SU-DHL-6 (cell line): Measurements from ENCODE around the gene RHOB.

Source experiments
- H2AFZ ChIP-seq: fragments of 200-600 bp; sonication (generic); 2 replicates; pipeline ENCODE4 v1.6.1; 2014; ENCODE audit warnings: low read depth, mild to moderate bottlenecking, moderate library complexity, mixed read lengths, antibody characterized with exemption, low read length; ENCODE audit not compliant: severe bottlenecking
- H3F3A ChIP-seq: fragments of 200-600 bp; shearing (Covaris generic); 2 replicates; pipeline ENCODE4 v1.6.0; 2016; ENCODE audit warnings: antibody characterized with exemption, mild to moderate bottlenecking; ENCODE audit not compliant: insufficient read depth
- H3K27ac ChIP-seq: fragments of 200-600 bp; sonication (generic); 2 replicates; pipeline ENCODE4 v1.5.1; 2016; ENCODE audit warnings: low read depth, mild to moderate bottlenecking, low read length, moderate library complexity, mixed read lengths
- H3K27me3 ChIP-seq: fragments of 200-600 bp; sonication (generic), shearing (Covaris generic); 2 replicates; pipeline ENCODE4 v1.6.0; 2014; ENCODE audit warnings: mild to moderate bottlenecking, low read length
- H3K36me3 ChIP-seq: fragments of 200-600 bp; sonication (generic); 2 replicates; pipeline ENCODE4 v1.6.1; 2014; ENCODE audit warnings: mild to moderate bottlenecking, low read length, mixed read lengths
- H3K4me2 ChIP-seq: fragments of 300-600, 200-600 bp; shearing (Covaris generic), sonication (generic); 2 replicates; pipeline ENCODE4 v1.6.0; 2014; ENCODE audit warnings: low read length, low read depth, mild to moderate bottlenecking; ENCODE audit not compliant: poor library complexity, severe bottlenecking
- H3K4me3 ChIP-seq: fragments of 200-600 bp; sonication (generic); 2 replicates; pipeline ENCODE4 v1.5.1; 2014; ENCODE audit warnings: antibody characterized with exemption, low read length, mild to moderate bottlenecking, mixed read lengths; ENCODE audit not compliant: insufficient read depth, poor library complexity, severe bottlenecking
- H3K79me2 ChIP-seq: fragments of 200-600 bp; sonication (generic); 2 replicates; pipeline ENCODE4 v1.6.1; 2014; ENCODE audit warnings: mild to moderate bottlenecking, low read length, moderate library complexity; ENCODE audit not compliant: insufficient read depth
- H3K9ac ChIP-seq: fragments of 200-600 bp; sonication (generic); 2 replicates; pipeline ENCODE4 v1.7.0; 2014; ENCODE audit warnings: mild to moderate bottlenecking, low read length
- H3K9me2 ChIP-seq: fragments of 200-600 bp; sonication (generic); replicated peaks from 2 replicates; pipeline ENCODE4 v1.6.1; 2014; ENCODE audit warnings: low read length; ENCODE audit not compliant: insufficient read depth
- H3K9me3 ChIP-seq: fragments of 200-600 bp; sonication (generic); 2 replicates; pipeline ENCODE4 v1.6.1; 2014; ENCODE audit warnings: low read length, mixed read lengths; ENCODE audit not compliant: insufficient read depth
- H4K20me1 ChIP-seq: fragments of 200-600 bp; sonication (generic); 2 replicates; pipeline ENCODE4 v1.6.1; 2014; ENCODE audit warnings: low read depth, mild to moderate bottlenecking, antibody characterized with exemption, low read length, moderate library complexity, mixed read lengths
- CTCF ChIP-seq: fragments of 200-600 bp; sonication (generic); IDR thresholded peaks from one replicate; pipeline ENCODE4 v1.5.1; 2017; ENCODE audit warnings: antibody characterized with exemption, mild to moderate bottlenecking, low read length, moderate library complexity; ENCODE audit not compliant: insufficient read depth, poor library complexity, severe bottlenecking
- EZH2phosphoT487 ChIP-seq: fragments of 200-600 bp; sonication (generic), shearing (Covaris generic); conservative IDR thresholded peaks from 2 replicates; pipeline ENCODE4 v1.6.1; 2018; ENCODE audit warnings: mild to moderate bottlenecking, antibody characterized with exemption, low read length, moderate library complexity, mixed read lengths

Gene RHOB

GRCh38 chr2:20447437-20448245, 767 bp downstream of the RHOB start:
- H3K9ac ChIP-seq = no peak overlapping the region
- TF ChIP-seq EZH2phosphoT487 (no peak), CTCF (no peak)
- no peaks in the 10 kb centered on the region for H3K9me2 ChIP-seq
- no peaks in the 10 kb centered on the region for H3K79me2 ChIP-seq
- H3F3A ChIP-seq = no peaks in the 10 kb centered on the region
- no peaks in the 10 kb centered on the region for H3K36me3 ChIP-seq
- H2AFZ ChIP-seq = no peak overlapping the region
- H4K20me1 ChIP-seq = no peaks in the 10 kb centered on the region
- no peaks in the 10 kb centered on the region for H3K27me3 ChIP-seq
- H3K9me3 ChIP-seq = no peaks in the 10 kb centered on the region
- H3K27ac ChIP-seq = no peak overlapping the region
- H3K4me3 ChIP-seq = no peak overlapping the region
- H3K4me2 ChIP-seq = no peak overlapping the region

DNA sequence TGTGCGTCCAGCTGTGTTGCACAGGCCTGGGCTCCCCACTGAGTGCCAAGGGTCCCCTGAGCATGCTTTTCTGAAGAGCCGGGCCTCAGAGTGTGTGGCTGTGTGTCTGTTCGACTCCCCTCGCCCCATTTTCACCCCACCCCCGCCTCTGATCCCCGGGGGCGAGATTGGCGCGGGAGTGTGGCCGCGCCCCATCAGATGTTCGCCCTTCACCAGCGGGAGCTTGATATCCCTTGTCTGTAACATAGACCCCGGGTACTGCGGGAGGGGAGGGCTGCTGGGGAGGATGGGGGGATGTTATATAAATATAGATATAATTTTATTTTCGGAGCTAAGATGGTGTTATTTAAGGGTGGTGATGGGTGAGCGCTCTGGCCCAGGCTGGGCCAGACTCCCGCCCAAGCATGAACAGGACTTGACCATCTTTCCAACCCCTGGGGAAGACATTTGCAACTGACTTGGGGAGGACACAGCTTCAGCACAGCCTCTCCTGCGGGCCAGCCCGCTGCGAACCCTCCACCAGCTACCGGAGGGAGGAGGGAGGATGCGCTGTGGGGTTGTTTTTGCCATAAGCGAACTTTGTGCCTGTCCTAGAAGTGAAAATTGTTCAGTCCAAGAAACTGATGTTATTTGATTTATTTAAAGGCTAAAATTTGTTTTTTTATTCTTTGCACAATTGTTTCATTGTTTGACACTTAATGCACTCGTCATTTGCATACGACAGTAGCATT, 1.5 kb downstream of the RHOB start:
- no peaks in the 10 kb centered on the region for H3F3A ChIP-seq
- no peak overlapping the region for H3K4me3 ChIP-seq
- H4K20me1 ChIP-seq = no peaks in the 10 kb centered on the region
- no peak overlapping the region for H3K9ac ChIP-seq
- no peaks in the 10 kb centered on the region for H3K79me2 ChIP-seq
- H3K36me3 ChIP-seq = no peaks in the 10 kb centered on the region
- no peaks in the 10 kb centered on the region for H3K27me3 ChIP-seq
- no peak overlapping the region for H2AFZ ChIP-seq
- no peak overlapping the region for H3K27ac ChIP-seq
- no peaks in the 10 kb centered on the region for H3K9me2 ChIP-seq
- no peak overlapping the region for H3K4me2 ChIP-seq
- TF ChIP-seq CTCF = no peak
- no peak for TF ChIP-seq EZH2phosphoT487
- H3K9me3 ChIP-seq = no peaks in the 10 kb centered on the region

GRCh38 chr2:20448977-20449306, 2.1 kb downstream of the RHOB start:
- no peaks in the 10 kb centered on the region for H4K20me1 ChIP-seq
- H3K27me3 ChIP-seq = no peaks in the 10 kb centered on the region
- no peak overlapping the region for H3K4me3 ChIP-seq
- H3K4me2 ChIP-seq = no peak overlapping the region
- H3K27ac ChIP-seq = no peak overlapping the region
- H3F3A ChIP-seq = no peaks in the 10 kb centered on the region
- H3K9me3 ChIP-seq = no peaks in the 10 kb centered on the region
- no peak overlapping the region for H3K9ac ChIP-seq
- no peaks in the 10 kb centered on the region for H3K36me3 ChIP-seq
- no peaks in the 10 kb centered on the region for H3K9me2 ChIP-seq
- TF ChIP-seq CTCF (no peak), EZH2phosphoT487 (no peak)
- H3K79me2 ChIP-seq = no peaks in the 10 kb centered on the region
- H2AFZ ChIP-seq = no peak overlapping the region
